IPS-20b (cell line): Measurements from ENCODE around the gene INPP5A.

Experiments
- H3K27ac ChIP-seq: one replicate; pipeline ENCODE4 v1.5.1; 2013; ENCODE audit warnings: low read length
- H3K27me3 ChIP-seq: 2 replicates; pipeline ENCODE4 v1.6.1; 2013; ENCODE audit warnings: mild to moderate bottlenecking, low read length, inconsistent platforms; ENCODE audit not compliant: insufficient read depth
- H3K36me3 ChIP-seq: 2 replicates; pipeline ENCODE4 v1.6.1; 2013; ENCODE audit warnings: low read depth, mild to moderate bottlenecking, inconsistent platforms, low read length, moderate library complexity; ENCODE audit not compliant: insufficient read depth
- H3K4me1 ChIP-seq: 2 replicates; pipeline ENCODE4 v1.6.1; 2013; ENCODE audit warnings: mild to moderate bottlenecking, control low read depth, inconsistent platforms, low read length, moderate library complexity; ENCODE audit not compliant: insufficient read depth
- H3K4me3 ChIP-seq: 2 replicates; pipeline ENCODE4 v1.5.1; 2013; ENCODE audit warnings: mild to moderate bottlenecking, low read length, inconsistent platforms
- H3K9ac ChIP-seq: 2 replicates; pipeline ENCODE4 v1.6.1; 2013; ENCODE audit warnings: low read depth, mild to moderate bottlenecking, inconsistent platforms, low read length, moderate library complexity
- H3K9me3 ChIP-seq: 2 replicates; pipeline ENCODE4 v1.6.1; 2013; ENCODE audit warnings: mild to moderate bottlenecking, low read depth, low read length, inconsistent platforms; ENCODE audit not compliant: insufficient read depth

Gene INPP5A

GRCh38 chr10:132542086-132542775, 4.6 kb downstream of the INPP5A start:
- H3K9me3 ChIP-seq: no peaks in the 10 kb centered on the region
- no peak overlapping the region for H3K27ac ChIP-seq
- peaks cover 29% of the 10 kb centered on the region for H3K4me1 ChIP-seq
- H3K9ac ChIP-seq: no peak overlapping the region
- no peak overlapping the region for H3K4me3 ChIP-seq
- peaks cover 19% of the 10 kb centered on the region for H3K27me3 ChIP-seq
- H3K36me3 ChIP-seq: no peaks in the 10 kb centered on the region

- H3K4me3 ChIP-seq: no peak overlapping the region
- peaks cover 19% of the 10 kb centered on the region for H3K27me3 ChIP-seq
- no peaks in the 10 kb centered on the region for H3K36me3 ChIP-seq
- no peak overlapping the region for H3K9ac ChIP-seq
- H3K4me1 ChIP-seq: peaks cover 29% of the 10 kb centered on the region
- no peaks in the 10 kb centered on the region for H3K9me3 ChIP-seq
- H3K27ac ChIP-seq: no peak overlapping the region
Observed at GRCh38 chr10:132542819-132543218, 5.2 kb downstream of the INPP5A start.

- no peak overlapping the region for H3K9ac ChIP-seq
- H3K27me3 ChIP-seq: peaks cover 7% of the 10 kb centered on the region; the same call in 1 of the 2 replicates
- no peaks in the 10 kb centered on the region for H3K36me3 ChIP-seq
- H3K4me3 ChIP-seq: no peak overlapping the region
- H3K27ac ChIP-seq: no peak overlapping the region
- H3K9me3 ChIP-seq: no peaks in the 10 kb centered on the region
- peaks cover 22% of the 10 kb centered on the region for H3K4me1 ChIP-seq
Observed at GRCh38 chr10:132543916-132544743, 6.5 kb downstream of the INPP5A start.

GRCh38 chr10:132544744-132545658, 7.4 kb downstream of the INPP5A start:
- Histone ChIP-seq H3K4me3 (no peak overlapping the region), H3K9me3 (no peaks in the 10 kb centered on the region), H3K36me3 (no peaks in the 10 kb centered on the region), H3K27me3 (peaks cover 2% of the 10 kb centered on the region; the same call in 1 of the 2 replicates), H3K27ac (no peak overlapping the region), H3K9ac (no peak overlapping the region), H3K4me1 (peaks cover 21% of the 10 kb centered on the region)

- H3K27me3 ChIP-seq: no peaks in the 10 kb centered on the region
- H3K4me1 ChIP-seq: peaks cover 14% of the 10 kb centered on the region
- H3K36me3 ChIP-seq: no peaks in the 10 kb centered on the region
Observed at GRCh38 chr10:132545659-132546367, 8.2 kb downstream of the INPP5A start.

GRCh38 chr10:132546567-132547420, 9.2 kb downstream of the INPP5A start:
- H3K9me3 ChIP-seq: no peaks in the 10 kb centered on the region

More at GRCh38 chr10:132545659-132546367, 8.2 kb downstream of the INPP5A start:
- H3K27ac ChIP-seq: no peak overlapping the region
- H3K4me3 ChIP-seq: no peak overlapping the region
- no peak overlapping the region for H3K9ac ChIP-seq
- H3K9me3 ChIP-seq: no peaks in the 10 kb centered on the region

GRCh38 chr10:132547421-132547861, 9.9 kb downstream of the INPP5A start:
- H3K27me3 ChIP-seq: no peaks in the 10 kb centered on the region
- H3K9ac ChIP-seq: no peak overlapping the region

More at GRCh38 chr10:132546567-132547420, 9.2 kb downstream of the INPP5A start:
- no peaks in the 10 kb centered on the region for H3K36me3 ChIP-seq
- H3K27me3 ChIP-seq: no peaks in the 10 kb centered on the region
- H3K9ac ChIP-seq: no peak overlapping the region
- no peak overlapping the region for H3K27ac ChIP-seq
- no peak overlapping the region for H3K4me3 ChIP-seq
- peaks cover 4% of the 10 kb centered on the region; the same call in 1 of the 2 replicates for H3K4me1 ChIP-seq

GRCh38 chr10:132548106-132548823, 10.7 kb downstream of the INPP5A start:
- H3K9me3 ChIP-seq: no peaks in the 10 kb centered on the region
- no peak overlapping the region for H3K27ac ChIP-seq
- no peak overlapping the region for H3K9ac ChIP-seq
- H3K4me3 ChIP-seq: no peak overlapping the region
- no peaks in the 10 kb centered on the region for H3K27me3 ChIP-seq
- no peaks in the 10 kb centered on the region for H3K36me3 ChIP-seq
- H3K4me1 ChIP-seq: no peaks in the 10 kb centered on the region

More at GRCh38 chr10:132547421-132547861, 9.9 kb downstream of the INPP5A start:
- H3K4me3 ChIP-seq: no peak overlapping the region
- no peaks in the 10 kb centered on the region for H3K9me3 ChIP-seq
- H3K4me1 ChIP-seq: no peaks in the 10 kb centered on the region
- no peaks in the 10 kb centered on the region for H3K36me3 ChIP-seq
- no peak overlapping the region for H3K27ac ChIP-seq

GRCh38 chr10:132548869-132549268, 11.3 kb downstream of the INPP5A start:
- Histone ChIP-seq H3K9ac (no peak overlapping the region), H3K9me3 (no peaks in the 10 kb centered on the region), H3K27me3 (no peaks in the 10 kb centered on the region), H3K4me1 (no peaks in the 10 kb centered on the region), H3K4me3 (no peak overlapping the region), H3K27ac (no peak overlapping the region), H3K36me3 (no peaks in the 10 kb centered on the region)

- H3K36me3 ChIP-seq: no peaks in the 10 kb centered on the region
- H3K27ac ChIP-seq: no peak overlapping the region
- H3K4me1 ChIP-seq: no peaks in the 10 kb centered on the region
Observed at GRCh38 chr10:132549371-132549770, 11.8 kb downstream of the INPP5A start.

More at GRCh38 chr10:132549371-132549770, 11.8 kb downstream of the INPP5A start:
- no peak overlapping the region for H3K9ac ChIP-seq
- H3K9me3 ChIP-seq: no peaks in the 10 kb centered on the region
- no peaks in the 10 kb centered on the region for H3K27me3 ChIP-seq
- no peak overlapping the region for H3K4me3 ChIP-seq
